Right atrium auricular region (tissue), 2 donors: Measurements from ENCODE around the gene NPEPPS. TPM values are rescaled to one million over a fixed set of nuclear protein-coding genes. Genes with fewer than 3 reads are reported as not detected.

Experiments
- DNase-seq: peaks from one replicate; pipeline ENCODE4 v3.0.0-alpha.2; 2019; ENCODE audit warnings: low spot score
- H3K27ac ChIP-seq, 2 donors: fragments of 200-600 bp; sonication (generic); 1 replicate in 1 of 2; 2 replicates in 1 of 2; pipeline ENCODE4 v1.5.1; 2016 to 2019
- H3K27me3 ChIP-seq, 2 donors: fragments of 200-600 bp; sonication (generic); one replicate each; pipeline versions ENCODE4 v1.5.1 to v1.6.0; 2017 to 2019
- H3K36me3 ChIP-seq: fragments of 200-600 bp; sonication (generic); one replicate; pipeline ENCODE4 v1.5.1; 2016
- H3K4me1 ChIP-seq, 2 donors: fragments of 200-600 bp; sonication (generic); one replicate each; pipeline versions ENCODE4 v1.5.1 to v1.6.0; 2017 to 2019
- H3K4me3 ChIP-seq, 2 donors: fragments of 200-600 bp; sonication (generic); 1 replicate in 1 of 2; 2 replicates in 1 of 2; pipeline ENCODE4 v1.5.1; 2017 to 2019; ENCODE audit warnings: mild to moderate bottlenecking in 1 of 2, moderate library complexity in 1 of 2
- H3K9me3 ChIP-seq, 2 donors: fragments of 200-600 bp; sonication (generic); one replicate each; pipeline ENCODE4 v1.5.1; 2019
- total RNA-seq, 2 donors: library from RNA; depleted of rRNA; stranded (reverse); fragments of >200 nt; gene quantifications; one replicate each; pipeline ENCODE4 v1.1.0, GENCODE V29; 2016
- TF ChIP-seq, protein P1 (sequence below), 2 donors: fragments of 200-600 bp; sonication (generic); IDR thresholded peaks; one replicate each; pipeline ENCODE4 v1.5.1; 2019; ENCODE audit warnings: antibody characterized with exemption in 2 of 2

The NPEPPS gene
- total RNA-seq, 2 donors from 2014 or later, result 53.0 to 62.8 TPM

GRCh38 chr17:47651704-47652103, 120.8 kb downstream of the NPEPPS start:
- Histone ChIP-seq H3K9me3 (no peaks in the 10 kb centered on the region), H3K4me3 (no peak overlapping the region), H3K36me3 (peaks cover 46% of the 10 kb centered on the region), H3K4me1 (peaks cover 0 to 48% of the 10 kb centered on the region in 2 donors), H3K27me3 (no peaks in the 10 kb centered on the region), H3K27ac (no peak overlapping the region)
- TF ChIP-seq, protein P1, sequence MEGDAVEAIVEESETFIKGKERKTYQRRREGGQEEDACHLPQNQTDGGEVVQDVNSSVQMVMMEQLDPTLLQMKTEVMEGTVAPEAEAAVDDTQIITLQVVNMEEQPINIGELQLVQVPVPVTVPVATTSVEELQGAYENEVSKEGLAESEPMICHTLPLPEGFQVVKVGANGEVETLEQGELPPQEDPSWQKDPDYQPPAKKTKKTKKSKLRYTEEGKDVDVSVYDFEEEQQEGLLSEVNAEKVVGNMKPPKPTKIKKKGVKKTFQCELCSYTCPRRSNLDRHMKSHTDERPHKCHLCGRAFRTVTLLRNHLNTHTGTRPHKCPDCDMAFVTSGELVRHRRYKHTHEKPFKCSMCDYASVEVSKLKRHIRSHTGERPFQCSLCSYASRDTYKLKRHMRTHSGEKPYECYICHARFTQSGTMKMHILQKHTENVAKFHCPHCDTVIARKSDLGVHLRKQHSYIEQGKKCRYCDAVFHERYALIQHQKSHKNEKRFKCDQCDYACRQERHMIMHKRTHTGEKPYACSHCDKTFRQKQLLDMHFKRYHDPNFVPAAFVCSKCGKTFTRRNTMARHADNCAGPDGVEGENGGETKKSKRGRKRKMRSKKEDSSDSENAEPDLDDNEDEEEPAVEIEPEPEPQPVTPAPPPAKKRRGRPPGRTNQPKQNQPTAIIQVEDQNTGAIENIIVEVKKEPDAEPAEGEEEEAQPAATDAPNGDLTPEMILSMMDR (IDR thresholded peaks at IDR 0.05), result no peak
- no peak for DNase-seq

- no peak overlapping the region for H3K4me3 ChIP-seq
- peaks cover 54% of the 10 kb centered on the region for H3K36me3 ChIP-seq
- H3K4me1 ChIP-seq, result peaks cover 0 to 48% of the 10 kb centered on the region in 2 donors
- H3K27me3 ChIP-seq, result no peaks in the 10 kb centered on the region
- no peak for DNase-seq
- no peak overlapping the region for H3K27ac ChIP-seq
- TF ChIP-seq, protein P1 (IDR thresholded peaks at IDR 0.05), result no peak
- H3K9me3 ChIP-seq, result no peaks in the 10 kb centered on the region
Measured at GRCh38 chr17:47652570-47652969, 121.7 kb downstream of the NPEPPS start.

GRCh38 chr17:47653442-47653841, 122.5 kb downstream of the NPEPPS start:
- DNase-seq, result no peak
- Histone ChIP-seq H3K9me3 (no peaks in the 10 kb centered on the region), H3K36me3 (peaks cover 63% of the 10 kb centered on the region), H3K4me1 (peaks cover 0 to 43% of the 10 kb centered on the region in 2 donors), H3K27me3 (no peaks in the 10 kb centered on the region), H3K27ac (no peak overlapping the region), H3K4me3 (no peak overlapping the region)
- TF ChIP-seq, protein P1 (IDR thresholded peaks at IDR 0.05), result no peak

DNA sequence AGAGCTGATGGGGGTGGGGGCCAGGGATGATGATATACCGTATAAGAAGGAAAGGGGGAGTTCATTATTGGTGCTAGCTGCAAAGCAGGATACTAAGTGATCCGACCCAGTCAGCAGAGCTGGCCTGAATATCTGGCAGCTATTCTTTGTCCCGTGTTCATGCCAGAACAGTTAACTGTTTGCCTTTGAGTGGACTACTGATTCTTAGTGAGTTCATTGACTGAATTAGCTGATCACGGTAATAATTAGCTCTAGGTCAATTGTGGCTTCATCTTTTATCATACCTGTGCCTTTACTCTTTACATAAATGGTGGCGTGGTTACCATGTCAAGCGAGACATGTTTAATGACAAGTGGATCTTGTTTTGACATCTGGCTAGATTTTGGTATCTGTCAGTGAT, 124.1 kb downstream of the NPEPPS start:
- no peak for DNase-seq
- H3K9me3 ChIP-seq, result no peaks in the 10 kb centered on the region
- TF ChIP-seq, protein P1 (IDR thresholded peaks at IDR 0.05), result no peak
- peaks cover 0 to 37% of the 10 kb centered on the region in 2 donors for H3K4me1 ChIP-seq
- H3K36me3 ChIP-seq, result peaks cover 78% of the 10 kb centered on the region
- H3K27me3 ChIP-seq, result no peaks in the 10 kb centered on the region
- H3K27ac ChIP-seq, result no peak overlapping the region
- no peak overlapping the region for H3K4me3 ChIP-seq

DNA sequence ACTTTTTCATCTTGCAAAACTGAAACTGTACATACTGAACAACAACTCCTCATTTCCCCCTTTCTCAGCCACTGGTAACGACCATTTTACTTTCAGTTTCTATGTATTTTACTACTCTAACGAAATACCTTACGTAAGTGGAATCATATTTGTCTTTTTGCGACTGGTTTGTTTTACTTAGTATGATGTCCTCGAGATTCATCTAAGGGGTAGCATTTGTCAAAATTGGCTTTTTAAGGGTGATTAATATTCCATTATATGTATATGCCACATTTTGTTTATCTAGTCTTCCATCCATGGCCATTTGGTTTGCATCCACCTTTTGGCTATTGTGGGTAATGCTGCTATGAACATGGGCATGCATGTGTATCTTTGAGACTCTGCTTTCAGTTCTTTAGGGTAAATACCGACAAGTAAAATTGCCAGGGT, 129.2 kb downstream of the NPEPPS start:
- Histone ChIP-seq H3K4me3 (no peak overlapping the region), H3K9me3 (no peaks in the 10 kb centered on the region), H3K4me1 (peaks cover 0 to 7% of the 10 kb centered on the region in 2 donors), H3K27me3 (no peaks in the 10 kb centered on the region), H3K36me3 (peaks cover 91% of the 10 kb centered on the region), H3K27ac (no peak overlapping the region)
- TF ChIP-seq, protein P1 (IDR thresholded peaks at IDR 0.05), result no peak
- DNase-seq, result no peak

DNA sequence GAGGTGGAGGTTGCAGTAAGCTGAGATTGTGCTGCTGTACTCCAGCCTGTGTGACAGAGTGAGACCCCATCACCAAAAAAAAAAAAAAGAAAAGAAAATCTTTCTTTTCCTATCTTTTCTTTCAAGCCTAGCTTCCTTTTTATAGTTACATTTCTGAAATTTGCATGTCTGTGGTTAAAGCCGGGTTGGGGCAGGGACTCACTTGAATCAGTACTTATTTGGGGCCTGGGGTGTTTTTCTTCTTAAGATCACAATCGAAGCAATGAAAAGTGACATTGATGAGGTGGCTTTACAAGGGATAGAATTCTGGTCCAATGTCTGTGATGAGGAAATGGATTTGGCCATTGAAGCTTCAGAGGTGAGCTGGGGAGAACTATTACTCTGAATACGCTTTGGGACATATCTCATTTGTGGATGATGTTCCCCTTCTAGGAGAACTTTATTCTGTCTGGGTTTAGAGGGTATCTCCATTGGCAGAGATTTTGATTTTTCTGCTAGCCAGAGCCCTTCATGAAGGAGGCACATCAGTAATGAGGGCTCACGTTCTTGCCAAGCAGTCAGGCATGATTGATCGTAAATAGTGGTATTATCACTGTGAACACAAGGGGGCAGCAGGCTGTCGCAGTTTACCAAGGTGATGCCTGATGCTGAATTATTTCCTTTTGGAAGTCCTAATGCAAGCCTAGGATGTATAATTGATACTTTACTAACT, 133.2 kb downstream of the NPEPPS start:
- Histone ChIP-seq H3K36me3 (peaks cover 90% of the 10 kb centered on the region), H3K27ac (no peak overlapping the region), H3K4me1 (no peaks in the 10 kb centered on the region), H3K27me3 (no peaks in the 10 kb centered on the region), H3K9me3 (no peaks in the 10 kb centered on the region), H3K4me3 (no peak overlapping the region)
- no peak for DNase-seq
- TF ChIP-seq, protein P1 (IDR thresholded peaks at IDR 0.05), result peak; percentile 41 to 83
